MM.1S (cell line): ENCODE measurements around the gene GFPT2.

ENCODE experiments used
- DNase-seq: peaks from one replicate; pipeline ENCODE4 v3.0.0-alpha.2; 2015
- H2AFZ ChIP-seq: fragments of 300-600 bp; sonication (generic); 2 replicates; pipeline ENCODE4 v1.6.0; 2016; ENCODE audit warnings: antibody characterized with exemption, low read length
- H3F3A ChIP-seq: fragments of 300-600 bp; sonication (generic); 2 replicates; pipeline ENCODE4 v1.6.1; 2016; ENCODE audit warnings: mild to moderate bottlenecking, antibody characterized with exemption, low read length, moderate library complexity, mixed read lengths; ENCODE audit not compliant: insufficient read depth
- H3K27ac ChIP-seq: fragments of 300-600 bp; sonication (generic); 2 replicates; pipeline ENCODE4 v1.5.1; 2016; ENCODE audit warnings: mild to moderate bottlenecking, low read length
- H3K27me3 ChIP-seq: fragments of 300-600 bp; sonication (generic); replicated peaks from 2 replicates; pipeline ENCODE4 v1.6.0; 2016; ENCODE audit warnings: low read length; ENCODE audit not compliant: insufficient read depth
- H3K36me3 ChIP-seq: fragments of 300-600 bp; sonication (generic); replicated peaks from 2 replicates; pipeline ENCODE4 v1.6.1; 2016; ENCODE audit warnings: mild to moderate bottlenecking, low read length, mixed read lengths; ENCODE audit not compliant: insufficient read depth
- H3K4me1 ChIP-seq: fragments of 300-600 bp; sonication (generic); 2 replicates; pipeline ENCODE4 v1.6.1; 2016; ENCODE audit warnings: low read length, mixed read lengths
- H3K4me2 ChIP-seq: fragments of 300-600 bp; sonication (generic); 2 replicates; pipeline ENCODE4 v1.6.0; 2016; ENCODE audit warnings: low read depth, low read length
- H3K4me3 ChIP-seq: fragments of 300-600 bp; sonication (generic); 2 replicates; pipeline ENCODE4 v1.5.1; 2016; ENCODE audit warnings: low read length, mixed read lengths
- H3K79me2 ChIP-seq: fragments of 300-600 bp; sonication (generic); 2 replicates; pipeline ENCODE4 v1.6.1; 2016; ENCODE audit warnings: mixed run types, low read length, mixed read lengths
- H3K9ac ChIP-seq: fragments of 300-600 bp; sonication (generic); 2 replicates; pipeline ENCODE4 v1.6.1; 2016; ENCODE audit warnings: low read length, mixed read lengths
- H3K9me2 ChIP-seq: fragments of 300-600 bp; sonication (generic); replicated peaks from 2 replicates; pipeline ENCODE4 v1.6.1; 2016; ENCODE audit warnings: mild to moderate bottlenecking, low read length, mixed read lengths; ENCODE audit not compliant: insufficient read depth
- H3K9me3 ChIP-seq: fragments of 300-600 bp; sonication (generic); replicated peaks from 2 replicates; pipeline ENCODE4 v1.6.1; 2016; ENCODE audit warnings: mild to moderate bottlenecking, low read length, mixed read lengths; ENCODE audit not compliant: insufficient read depth
- H4K20me1 ChIP-seq: fragments of 300-600 bp; sonication (generic); 2 replicates; pipeline ENCODE4 v1.6.1; 2016; ENCODE audit warnings: mild to moderate bottlenecking, low read length, moderate library complexity, mixed read lengths; ENCODE audit not compliant: insufficient read depth
- EZH2 ChIP-seq: fragments of 300-600 bp; sonication (generic); optimal IDR thresholded peaks from 2 replicates; pipeline ENCODE3; 2017; ENCODE audit warnings: low read depth, mild to moderate bottlenecking, antibody characterized with exemption, low read length, mixed read lengths
- EZH2phosphoT487 ChIP-seq: fragments of 300-600 bp; sonication (generic); IDR thresholded peaks from 2 replicates; pipeline ENCODE4 v1.6.1; 2018; ENCODE audit warnings: antibody characterized with exemption, low read length
- TF ChIP-seq, protein P1 (sequence below): fragments of 300-600 bp; sonication (generic); IDR thresholded peaks from 2 replicates; pipeline ENCODE4 v1.5.1; 2016; ENCODE audit warnings: antibody characterized with exemption, low read length, mixed read lengths

The GFPT2 gene

DNA sequence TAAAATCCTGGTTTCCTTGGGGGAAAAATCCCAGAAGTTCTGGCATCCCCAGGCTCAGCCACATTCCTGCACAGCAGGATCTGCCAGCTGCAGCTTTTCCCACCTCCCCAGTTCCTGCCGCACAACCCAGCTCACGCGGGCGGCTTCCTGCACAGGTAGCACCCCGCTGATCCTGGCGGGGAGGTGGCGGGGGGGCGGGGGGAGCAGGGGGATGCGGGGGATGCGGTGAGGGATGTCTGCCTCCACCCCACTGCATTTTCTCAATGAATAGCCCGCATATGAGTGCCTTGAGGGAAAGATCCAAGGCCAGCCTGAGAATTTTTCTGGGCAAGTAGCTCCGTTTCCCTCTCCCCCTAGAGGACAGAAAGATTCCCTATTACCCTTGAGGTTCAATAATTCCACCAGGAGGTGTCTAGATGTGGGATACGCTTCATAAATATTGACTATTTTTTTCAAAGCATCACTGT lies 21.1 kb downstream of the GFPT2 start:
- H4K20me1 ChIP-seq: no peaks in the 10 kb centered on the region
- no peak overlapping the region for H3K4me2 ChIP-seq
- no peak overlapping the region for H3K9ac ChIP-seq
- no peaks in the 10 kb centered on the region for H3K79me2 ChIP-seq
- H2AFZ ChIP-seq: no peak overlapping the region
- no peaks in the 10 kb centered on the region for H3K9me3 ChIP-seq
- no peak overlapping the region for H3K4me3 ChIP-seq
- H3K4me1 ChIP-seq: no peaks in the 10 kb centered on the region
- no peak for DNase-seq
- H3K27ac ChIP-seq: no peak overlapping the region
- H3K36me3 ChIP-seq: no peaks in the 10 kb centered on the region
- peaks cover 43% of the 10 kb centered on the region for H3K27me3 ChIP-seq
- H3K9me2 ChIP-seq: no peaks in the 10 kb centered on the region
- TF ChIP-seq EZH2phosphoT487: no peak
- no peak for TF ChIP-seq EZH2
- TF ChIP-seq, protein P1, sequence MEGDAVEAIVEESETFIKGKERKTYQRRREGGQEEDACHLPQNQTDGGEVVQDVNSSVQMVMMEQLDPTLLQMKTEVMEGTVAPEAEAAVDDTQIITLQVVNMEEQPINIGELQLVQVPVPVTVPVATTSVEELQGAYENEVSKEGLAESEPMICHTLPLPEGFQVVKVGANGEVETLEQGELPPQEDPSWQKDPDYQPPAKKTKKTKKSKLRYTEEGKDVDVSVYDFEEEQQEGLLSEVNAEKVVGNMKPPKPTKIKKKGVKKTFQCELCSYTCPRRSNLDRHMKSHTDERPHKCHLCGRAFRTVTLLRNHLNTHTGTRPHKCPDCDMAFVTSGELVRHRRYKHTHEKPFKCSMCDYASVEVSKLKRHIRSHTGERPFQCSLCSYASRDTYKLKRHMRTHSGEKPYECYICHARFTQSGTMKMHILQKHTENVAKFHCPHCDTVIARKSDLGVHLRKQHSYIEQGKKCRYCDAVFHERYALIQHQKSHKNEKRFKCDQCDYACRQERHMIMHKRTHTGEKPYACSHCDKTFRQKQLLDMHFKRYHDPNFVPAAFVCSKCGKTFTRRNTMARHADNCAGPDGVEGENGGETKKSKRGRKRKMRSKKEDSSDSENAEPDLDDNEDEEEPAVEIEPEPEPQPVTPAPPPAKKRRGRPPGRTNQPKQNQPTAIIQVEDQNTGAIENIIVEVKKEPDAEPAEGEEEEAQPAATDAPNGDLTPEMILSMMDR: no peak
- H3F3A ChIP-seq: no peaks in the 10 kb centered on the region

DNA sequence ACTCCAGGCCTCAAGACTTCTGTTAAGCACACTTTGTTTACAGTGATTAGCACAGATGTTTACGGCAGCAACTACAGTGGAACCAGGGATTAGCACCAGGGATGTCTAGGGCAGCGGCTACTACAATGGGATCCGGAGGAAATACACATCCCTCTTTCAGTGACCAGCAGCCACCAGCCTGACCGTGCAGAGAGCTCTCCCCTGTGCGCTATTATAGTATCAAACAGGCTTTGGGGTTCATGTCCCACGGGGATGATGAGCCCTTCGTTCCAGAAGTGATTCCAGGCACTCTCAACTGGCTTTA lies 21.5 kb downstream of the GFPT2 start:
- H3K9me2 ChIP-seq: no peaks in the 10 kb centered on the region
- no peaks in the 10 kb centered on the region for H3K79me2 ChIP-seq
- H3K4me2 ChIP-seq: no peak overlapping the region
- no peaks in the 10 kb centered on the region for H3K9me3 ChIP-seq
- no peaks in the 10 kb centered on the region for H4K20me1 ChIP-seq
- no peaks in the 10 kb centered on the region for H3F3A ChIP-seq
- no peak for DNase-seq
- no peak overlapping the region for H3K4me3 ChIP-seq
- no peaks in the 10 kb centered on the region for H3K36me3 ChIP-seq
- TF ChIP-seq, protein P1: no peak
- TF ChIP-seq EZH2phosphoT487 (no peak), EZH2 (no peak)
- no peak overlapping the region for H3K9ac ChIP-seq
- no peaks in the 10 kb centered on the region for H3K4me1 ChIP-seq
- H3K27me3 ChIP-seq: peaks cover 45% of the 10 kb centered on the region
- no peak overlapping the region for H2AFZ ChIP-seq
- H3K27ac ChIP-seq: no peak overlapping the region

DNA sequence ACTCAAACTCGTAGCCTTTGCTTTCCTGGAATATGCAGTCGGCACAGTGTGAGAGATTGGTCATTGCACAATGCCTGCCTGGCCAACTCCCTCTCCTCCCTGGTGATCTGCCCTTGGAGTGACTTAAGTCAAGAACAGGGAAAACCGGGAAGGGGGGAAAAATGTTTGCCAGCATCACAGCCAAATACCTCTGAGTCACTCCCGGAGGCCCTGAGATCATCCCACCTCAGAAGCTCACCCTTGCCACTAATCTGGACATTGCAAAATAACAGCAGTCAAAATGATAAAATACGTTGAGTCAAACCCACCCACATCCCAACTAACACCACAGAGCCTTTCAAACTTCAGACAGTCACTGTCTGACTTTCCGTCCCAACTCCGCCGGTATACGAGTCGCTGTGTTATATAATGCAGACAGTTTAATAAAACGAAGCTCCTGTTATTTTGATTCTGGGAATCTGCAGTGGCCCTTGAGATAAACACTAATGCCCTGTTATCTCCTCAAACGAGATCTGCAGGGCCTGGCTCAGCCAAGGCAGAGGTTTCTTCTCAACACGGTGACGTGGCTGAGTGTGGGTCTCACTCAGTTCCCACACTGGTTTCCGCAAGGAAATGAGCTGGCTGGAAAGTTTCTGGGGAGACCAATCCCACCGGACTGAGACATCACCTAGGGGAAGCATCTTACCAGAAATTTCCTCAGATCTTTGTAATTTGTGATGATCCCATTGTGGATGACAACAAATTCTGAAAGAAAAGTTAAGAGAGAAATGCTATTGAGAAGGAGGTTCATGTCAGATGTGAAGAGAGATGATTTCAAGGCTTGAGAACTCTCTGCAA lies 22.1 kb downstream of the GFPT2 start:
- no peaks in the 10 kb centered on the region for H3K9me3 ChIP-seq
- no peak overlapping the region for H2AFZ ChIP-seq
- no peak for DNase-seq
- H3K9ac ChIP-seq: no peak overlapping the region
- TF ChIP-seq EZH2 (no peak), EZH2phosphoT487 (no peak)
- TF ChIP-seq, protein P1: no peak
- H3K27ac ChIP-seq: no peak overlapping the region
- no peaks in the 10 kb centered on the region for H3K9me2 ChIP-seq
- H3K27me3 ChIP-seq: peaks cover 45% of the 10 kb centered on the region
- H3K4me1 ChIP-seq: no peaks in the 10 kb centered on the region
- H4K20me1 ChIP-seq: no peaks in the 10 kb centered on the region
- no peaks in the 10 kb centered on the region for H3K79me2 ChIP-seq
- H3F3A ChIP-seq: no peaks in the 10 kb centered on the region
- no peak overlapping the region for H3K4me2 ChIP-seq
- no peaks in the 10 kb centered on the region for H3K36me3 ChIP-seq
- H3K4me3 ChIP-seq: no peak overlapping the region
